Mesothelial cell of epicardium (in vitro differentiated cells): ENCODE measurements around the gene SLC16A13. TPM values are rescaled to one million over a fixed set of nuclear protein-coding genes. Genes with fewer than 3 reads are reported as not detected.

Experiments
- DNase-seq, 2 experiments: peaks; one replicate each; pipeline ENCODE4 v3.0.0; 2021; ENCODE audit warnings: low spot score in 2 of 2; ENCODE audit not compliant: unreplicated experiment in 2 of 2
- H3K27ac Mint-ChIP-seq: 2 replicates; pipeline ENCODE4 v1.8.0; 2021; ENCODE audit warnings: mixed read lengths
- H3K27me3 Mint-ChIP-seq: 2 replicates; pipeline ENCODE4 v1.8.0; 2021; ENCODE audit warnings: low read depth, mixed read lengths
- H3K36me3 Mint-ChIP-seq: 2 replicates; pipeline ENCODE4 v1.8.0; 2021; ENCODE audit warnings: mixed read lengths
- H3K4me1 Mint-ChIP-seq: 2 replicates; pipeline ENCODE4 v1.8.0; 2021; ENCODE audit warnings: mixed read lengths
- H3K4me3 Mint-ChIP-seq: 2 replicates; pipeline ENCODE4 v1.8.0; 2021; ENCODE audit warnings: mild to moderate bottlenecking, moderate library complexity, mixed read lengths
- H3K9me3 Mint-ChIP-seq: 2 replicates; pipeline ENCODE4 v1.8.0; 2021; ENCODE audit warnings: mixed read lengths
- total RNA-seq: library from RNA; stranded (reverse); gene quantifications from 3 replicates; pipeline ENCODE4 v1.2.1, GENCODE V29; 2021
- TF ChIP-seq, protein P1 (sequence below): fragments of 200-600 bp; sonication (generic); IDR thresholded peaks from one replicate; pipeline ENCODE4 v1.5.0; 2021; ENCODE audit warnings: antibody characterized with exemption; ENCODE audit not compliant: unreplicated experiment

Gene SLC16A13
- total RNA-seq, 1 donor from 2014 or later = 10.4 TPM

DNA sequence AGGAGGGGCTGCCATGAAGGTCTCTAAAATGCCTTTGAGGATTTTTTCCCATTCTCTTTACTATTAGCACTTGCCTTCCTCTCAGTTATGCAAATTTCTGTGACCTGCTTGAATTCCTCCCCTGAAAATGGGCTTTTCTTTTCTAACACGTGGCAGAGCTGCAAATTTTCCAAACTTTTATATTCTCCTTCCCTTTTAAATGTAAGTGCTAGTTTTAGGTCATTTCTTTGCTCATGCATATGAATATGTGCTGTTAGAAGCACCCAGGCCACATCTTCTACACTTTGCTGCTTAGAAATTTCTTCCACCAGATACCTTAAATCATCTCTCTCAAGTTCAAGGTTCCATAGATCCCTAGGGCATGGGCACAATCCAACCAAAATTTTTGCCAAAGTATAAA lies 32.5 kb downstream of the SLC16A13 start:
- Mint-ChIP-seq H3K27ac (no peak overlapping the region), H3K27me3 (peaks cover 34% of the 10 kb centered on the region), H3K36me3 (peaks cover 2% of the 10 kb centered on the region), H3K9me3 (peaks cover 11% of the 10 kb centered on the region), H3K4me1 (no peaks in the 10 kb centered on the region), H3K4me3 (no peak overlapping the region)
- TF ChIP-seq, protein P1, sequence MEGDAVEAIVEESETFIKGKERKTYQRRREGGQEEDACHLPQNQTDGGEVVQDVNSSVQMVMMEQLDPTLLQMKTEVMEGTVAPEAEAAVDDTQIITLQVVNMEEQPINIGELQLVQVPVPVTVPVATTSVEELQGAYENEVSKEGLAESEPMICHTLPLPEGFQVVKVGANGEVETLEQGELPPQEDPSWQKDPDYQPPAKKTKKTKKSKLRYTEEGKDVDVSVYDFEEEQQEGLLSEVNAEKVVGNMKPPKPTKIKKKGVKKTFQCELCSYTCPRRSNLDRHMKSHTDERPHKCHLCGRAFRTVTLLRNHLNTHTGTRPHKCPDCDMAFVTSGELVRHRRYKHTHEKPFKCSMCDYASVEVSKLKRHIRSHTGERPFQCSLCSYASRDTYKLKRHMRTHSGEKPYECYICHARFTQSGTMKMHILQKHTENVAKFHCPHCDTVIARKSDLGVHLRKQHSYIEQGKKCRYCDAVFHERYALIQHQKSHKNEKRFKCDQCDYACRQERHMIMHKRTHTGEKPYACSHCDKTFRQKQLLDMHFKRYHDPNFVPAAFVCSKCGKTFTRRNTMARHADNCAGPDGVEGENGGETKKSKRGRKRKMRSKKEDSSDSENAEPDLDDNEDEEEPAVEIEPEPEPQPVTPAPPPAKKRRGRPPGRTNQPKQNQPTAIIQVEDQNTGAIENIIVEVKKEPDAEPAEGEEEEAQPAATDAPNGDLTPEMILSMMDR = no peak
- DNase-seq = no peak

DNA sequence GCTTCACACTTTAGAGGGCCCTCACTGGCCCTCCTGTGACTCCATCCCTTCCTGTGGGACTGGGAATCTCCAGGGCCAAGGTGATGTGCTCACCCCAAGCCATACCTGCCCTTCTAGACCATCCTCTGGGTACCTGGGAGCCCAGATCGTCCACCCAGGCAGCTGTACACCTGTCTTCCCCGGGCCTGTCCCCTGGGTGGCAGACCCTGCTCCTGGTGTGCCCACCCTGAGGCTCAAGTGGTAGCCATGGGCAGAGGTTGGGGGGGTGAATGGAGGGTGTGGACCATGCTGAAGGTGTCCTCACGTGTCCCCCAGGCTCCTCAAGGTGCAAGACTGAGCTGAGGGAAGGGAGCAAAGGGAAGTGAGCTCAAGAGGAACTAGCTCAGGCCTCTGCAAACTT lies 34.9 kb downstream of the SLC16A13 start:
- Mint-ChIP-seq H3K4me3 (no peak overlapping the region), H3K4me1 (no peaks in the 10 kb centered on the region), H3K27ac (no peak overlapping the region), H3K27me3 (peaks cover 20% of the 10 kb centered on the region), H3K36me3 (peaks cover 2% of the 10 kb centered on the region), H3K9me3 (peaks cover 11% of the 10 kb centered on the region)
- TF ChIP-seq, protein P1 = no peak
- DNase-seq = no peak

DNA sequence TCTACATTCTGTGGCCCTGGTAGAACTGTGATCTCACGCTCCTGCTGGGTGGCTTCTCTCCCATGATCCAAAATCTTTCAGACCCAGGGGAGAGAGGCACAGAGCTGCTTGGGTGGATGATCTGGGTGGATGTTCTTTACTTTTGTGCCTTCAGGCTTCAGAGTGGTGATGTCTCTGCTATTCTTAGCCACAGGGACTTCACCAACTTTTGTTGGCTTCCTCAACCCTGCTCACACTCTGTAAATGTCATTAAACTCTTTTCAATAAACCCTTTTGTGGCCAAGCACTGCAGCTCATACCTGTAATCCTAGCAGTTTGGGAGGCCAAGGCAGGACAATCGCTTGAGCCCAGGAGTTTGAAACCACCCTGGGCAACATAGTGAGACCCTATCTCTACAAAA lies 36.6 kb downstream of the SLC16A13 start:
- Mint-ChIP-seq H3K27me3 (peaks cover 17% of the 10 kb centered on the region), H3K4me1 (no peaks in the 10 kb centered on the region), H3K36me3 (peaks cover 2% of the 10 kb centered on the region), H3K4me3 (no peak overlapping the region), H3K27ac (no peak overlapping the region), H3K9me3 (peaks cover 11% of the 10 kb centered on the region)
- no peak for DNase-seq
- TF ChIP-seq, protein P1 = no peak

DNA sequence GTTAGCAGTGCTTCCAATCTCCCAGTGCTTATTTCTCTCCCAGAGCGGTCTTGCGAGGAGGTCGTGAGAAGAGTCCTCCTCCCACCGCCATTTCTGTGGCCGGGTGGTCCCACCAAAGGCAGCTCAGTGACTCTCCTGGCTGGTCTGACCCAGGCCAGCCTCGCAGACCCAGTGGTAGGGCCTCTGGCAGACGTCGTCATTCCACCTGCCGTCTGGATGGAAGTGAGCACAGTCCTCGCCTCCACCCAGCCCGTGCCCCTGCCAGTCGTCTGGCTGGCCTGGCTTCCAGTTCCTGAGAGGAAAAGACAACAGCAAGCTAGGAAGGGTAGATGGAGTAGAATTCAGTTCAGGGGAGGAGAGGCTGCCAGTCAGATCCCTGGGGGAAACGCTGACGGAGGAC lies 39.1 kb downstream of the SLC16A13 start:
- Mint-ChIP-seq H3K9me3 (no peaks in the 10 kb centered on the region), H3K4me1 (no peaks in the 10 kb centered on the region), H3K27me3 (peaks cover 18% of the 10 kb centered on the region), H3K4me3 (no peak overlapping the region), H3K27ac (no peak overlapping the region), H3K36me3 (no peaks in the 10 kb centered on the region)
- TF ChIP-seq, protein P1 = no peak
- DNase-seq = no peak

DNA sequence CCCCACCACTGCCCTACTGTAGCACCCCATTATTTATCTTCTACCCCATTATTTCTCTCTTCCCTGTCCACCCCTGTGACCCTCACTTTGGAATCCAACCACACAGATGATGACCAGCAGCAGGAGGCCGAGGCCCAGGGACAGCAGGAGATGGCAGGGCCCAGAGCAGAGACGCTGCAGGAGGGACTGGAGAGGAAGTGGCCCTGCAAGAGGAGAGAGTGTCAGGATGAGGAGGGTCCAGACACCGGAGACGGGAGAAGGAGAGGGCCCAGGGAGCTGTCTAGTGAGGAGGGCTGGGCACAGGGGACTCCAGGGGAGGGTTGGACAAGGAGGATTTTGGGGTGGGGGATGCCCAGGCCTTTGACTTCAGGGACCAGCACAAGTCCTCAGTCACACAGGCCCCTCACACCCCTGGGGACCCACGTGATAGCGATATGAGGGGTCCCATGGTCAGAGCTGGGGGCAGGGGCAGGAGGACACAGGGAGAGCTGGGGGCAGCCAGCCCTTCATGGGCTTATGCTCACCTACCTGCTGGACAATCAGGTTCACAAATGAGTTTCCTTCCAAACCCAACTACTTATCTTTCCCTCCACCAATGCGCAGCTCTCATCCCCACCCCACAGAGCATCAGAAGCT lies 42.2 kb downstream of the SLC16A13 start:
- Mint-ChIP-seq H3K4me3 (no peak overlapping the region), H3K27me3 (peaks cover 12% of the 10 kb centered on the region), H3K4me1 (no peaks in the 10 kb centered on the region), H3K36me3 (no peaks in the 10 kb centered on the region), H3K9me3 (peaks cover 6% of the 10 kb centered on the region), H3K27ac (no peak overlapping the region)
- TF ChIP-seq, protein P1 = no peak
- no peak for DNase-seq

DNA sequence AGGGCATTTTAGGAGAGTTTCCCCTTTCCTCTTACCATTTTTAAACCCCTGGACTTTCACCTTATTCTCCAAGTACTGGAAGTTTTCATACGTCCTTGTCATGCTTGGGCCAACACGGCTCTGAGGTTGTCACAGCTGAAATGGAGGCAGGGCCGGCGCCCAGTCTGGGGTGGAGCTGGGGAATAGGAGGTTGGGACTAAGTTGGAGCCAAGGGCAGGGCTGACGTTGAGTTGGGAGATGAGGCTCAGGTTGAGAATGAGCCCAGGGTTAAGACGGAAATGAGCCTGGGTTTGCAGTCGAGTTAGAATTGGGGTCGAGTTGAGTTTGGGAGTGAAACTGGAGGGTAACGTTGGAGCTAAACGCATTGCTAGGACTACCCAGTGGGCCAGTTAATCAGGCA lies 42.9 kb downstream of the SLC16A13 start:
- TF ChIP-seq, protein P1 = no peak
- no peak for DNase-seq
- H3K27ac Mint-ChIP-seq = no peak overlapping the region
- peaks cover 11% of the 10 kb centered on the region for H3K27me3 Mint-ChIP-seq
- peaks cover under 1% of the 10 kb centered on the region for H3K4me1 Mint-ChIP-seq
- H3K9me3 Mint-ChIP-seq = peaks cover 6% of the 10 kb centered on the region
- no peaks in the 10 kb centered on the region for H3K36me3 Mint-ChIP-seq
- H3K4me3 Mint-ChIP-seq = no peak overlapping the region
